Right lobe of liver (tissue), 6 donors: Measurements from ENCODE around the gene ACTG2. TPM values are rescaled to one million over a fixed set of nuclear protein-coding genes. Genes with fewer than 3 reads are reported as not detected.

Experiments
- ATAC-seq, 4 donors: fragments of 200-7000 bp; cut with Tn5 transposase; one replicate each; pipeline ENCODE4 v1.9.1; 2020; ENCODE audit warnings: mild to moderate bottlenecking in 4 of 4, moderate library complexity in 4 of 4
- DNase-seq, 3 donors: peaks; one replicate each; pipeline ENCODE4 v3.0.0-alpha.2; 2020
- H3K27ac ChIP-seq, 3 donors: fragments of 200-600 bp; one replicate each; pipeline ENCODE4 v1.8.0; 2022
- H3K27me3 ChIP-seq, 2 donors: fragments of 200-600 bp; one replicate each; pipeline ENCODE4 v1.8.0; 2022
- H3K36me3 ChIP-seq, 4 donors: fragments of 200-600 bp; sonication (generic) in 1 of 4; one replicate each; pipeline versions ENCODE4 v1.5.1 to v1.8.0; 2017 to 2022; ENCODE audit warnings: control low read depth in 1 of 4
- H3K4me1 ChIP-seq, 4 donors: fragments of 200-600 bp; sonication (generic) in 1 of 4; one replicate each; pipeline versions ENCODE4 v1.5.1 to v1.8.0; 2017 to 2022; ENCODE audit warnings: control low read depth in 1 of 4
- H3K4me3 ChIP-seq, 3 donors: fragments of 200-600 bp; one replicate each; pipeline ENCODE4 v1.8.0; 2022
- H3K9me3 ChIP-seq, 4 donors: fragments of 200-600 bp; sonication (generic) in 1 of 4; one replicate each; pipeline versions ENCODE4 v1.5.1 to v1.8.0; 2017 to 2022; ENCODE audit warnings: control low read depth in 1 of 4
- POLR2A ChIP-seq: fragments of 450-650 bp; IDR thresholded peaks from one replicate; pipeline ENCODE4 v1.6.1; 2017; ENCODE audit warnings: antibody characterized with exemption, mild to moderate bottlenecking
- WGBS: methylation state at CpG from one replicate; pipeline ENCODE4 v1.1.6; 2018; ENCODE audit warnings: low coverage, low lambda C conversion rate; ENCODE audit not compliant: insufficient coverage; ENCODE audit errors: missing lambda C conversion rate; 5-methylcytosine and 5-hydroxymethylcytosine counted together
- intact Hi-C, 2 donors: fragments of 100-400 bp; cut with DNase I; formaldehyde crosslinking; loops; one replicate each; pipeline versions ENCODE4 v1.11.2 to v1.14.1; 2022
- total RNA-seq, 6 experiments: library from RNA; depleted of rRNA in 2 of 6; stranded (reverse); fragments of >200 nt in 2 of 6; fragmentation: NEBNext Ultra II Directional in 3 of 6; extraction: Animal tissue kit (Norgen Biotek cat#: 25700) in 3 of 6; gene quantifications; one replicate each; pipeline versions ENCODE4 v1.1.0 to v1.2.4, GENCODE V29; 2016 to 2023
- TF ChIP-seq, protein P1 (sequence below), 4 donors: fragments of 200-600 bp in 3 of 4; fragments of 450-650 bp in 1 of 4; IDR thresholded peaks; one replicate each; pipeline versions ENCODE4 v1.5.1 to v1.8.0; 2016 to 2022; ENCODE audit warnings: antibody characterized with exemption in 4 of 4, mild to moderate bottlenecking in 2 of 4
- donor health status: DM: no; HTN: yes; CAD: no.
- donor health status: DM: no; HTN: no; CAD: no.
- donor health status: DM: no; HTN: no; CAD: no.
- donor health status: DM: no; HTN: yes; CAD: no.
- donor health status: DM: no; HTN: yes; CAD: no.

The ACTG2 gene
- total RNA-seq, 6 experiments from 2014 or later, result 0.39 to 12.8 (median 1.1) TPM

DNA sequence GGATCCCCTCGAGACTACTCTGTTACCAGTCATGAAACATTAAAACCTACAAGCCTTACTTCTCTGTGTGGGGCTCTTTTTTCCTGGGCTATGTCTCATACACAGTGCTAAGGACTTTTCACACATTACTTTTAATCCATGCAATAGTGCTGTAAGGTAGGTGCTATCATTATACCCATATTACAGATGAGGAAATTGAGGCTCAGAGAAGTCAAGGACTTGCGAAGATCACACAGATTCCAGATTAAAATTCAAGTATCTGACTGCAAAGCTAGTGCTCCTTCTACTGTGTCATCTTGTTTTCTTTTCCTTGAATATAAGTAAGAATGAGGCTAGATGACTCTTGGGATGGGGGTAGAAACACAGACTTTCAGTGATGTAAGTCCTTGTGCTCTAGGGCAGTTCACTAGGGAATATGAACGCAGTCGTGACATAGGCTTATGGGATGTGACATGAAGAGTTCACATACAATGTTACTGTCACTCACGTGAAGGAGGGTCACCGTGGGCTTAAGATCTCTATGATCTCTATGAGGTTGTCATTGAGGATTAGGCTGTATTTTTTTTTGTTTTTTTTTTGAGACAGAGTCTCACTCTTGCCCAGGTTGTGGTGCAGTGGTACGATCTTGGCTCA is 26.9 kb downstream of the ACTG2 start:
- Histone ChIP-seq H3K27me3 (no peaks in the 10 kb centered on the region), H3K36me3 (no peaks in the 10 kb centered on the region), H3K4me1 (no peaks in the 10 kb centered on the region), H3K9me3 (no peaks in the 10 kb centered on the region), H3K4me3 (no peak overlapping the region), H3K27ac (no peak overlapping the region)
- no peak for ATAC-seq
- TF ChIP-seq, protein P1, sequence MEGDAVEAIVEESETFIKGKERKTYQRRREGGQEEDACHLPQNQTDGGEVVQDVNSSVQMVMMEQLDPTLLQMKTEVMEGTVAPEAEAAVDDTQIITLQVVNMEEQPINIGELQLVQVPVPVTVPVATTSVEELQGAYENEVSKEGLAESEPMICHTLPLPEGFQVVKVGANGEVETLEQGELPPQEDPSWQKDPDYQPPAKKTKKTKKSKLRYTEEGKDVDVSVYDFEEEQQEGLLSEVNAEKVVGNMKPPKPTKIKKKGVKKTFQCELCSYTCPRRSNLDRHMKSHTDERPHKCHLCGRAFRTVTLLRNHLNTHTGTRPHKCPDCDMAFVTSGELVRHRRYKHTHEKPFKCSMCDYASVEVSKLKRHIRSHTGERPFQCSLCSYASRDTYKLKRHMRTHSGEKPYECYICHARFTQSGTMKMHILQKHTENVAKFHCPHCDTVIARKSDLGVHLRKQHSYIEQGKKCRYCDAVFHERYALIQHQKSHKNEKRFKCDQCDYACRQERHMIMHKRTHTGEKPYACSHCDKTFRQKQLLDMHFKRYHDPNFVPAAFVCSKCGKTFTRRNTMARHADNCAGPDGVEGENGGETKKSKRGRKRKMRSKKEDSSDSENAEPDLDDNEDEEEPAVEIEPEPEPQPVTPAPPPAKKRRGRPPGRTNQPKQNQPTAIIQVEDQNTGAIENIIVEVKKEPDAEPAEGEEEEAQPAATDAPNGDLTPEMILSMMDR (IDR thresholded peaks at IDR 0.05), result no peak
- TF ChIP-seq POLR2A, result no peak
- intact Hi-C loops, result no loop called here
- 71% methylated on average over 7 of the region's 7 CpGs for WGBS
- no peak for DNase-seq

DNA sequence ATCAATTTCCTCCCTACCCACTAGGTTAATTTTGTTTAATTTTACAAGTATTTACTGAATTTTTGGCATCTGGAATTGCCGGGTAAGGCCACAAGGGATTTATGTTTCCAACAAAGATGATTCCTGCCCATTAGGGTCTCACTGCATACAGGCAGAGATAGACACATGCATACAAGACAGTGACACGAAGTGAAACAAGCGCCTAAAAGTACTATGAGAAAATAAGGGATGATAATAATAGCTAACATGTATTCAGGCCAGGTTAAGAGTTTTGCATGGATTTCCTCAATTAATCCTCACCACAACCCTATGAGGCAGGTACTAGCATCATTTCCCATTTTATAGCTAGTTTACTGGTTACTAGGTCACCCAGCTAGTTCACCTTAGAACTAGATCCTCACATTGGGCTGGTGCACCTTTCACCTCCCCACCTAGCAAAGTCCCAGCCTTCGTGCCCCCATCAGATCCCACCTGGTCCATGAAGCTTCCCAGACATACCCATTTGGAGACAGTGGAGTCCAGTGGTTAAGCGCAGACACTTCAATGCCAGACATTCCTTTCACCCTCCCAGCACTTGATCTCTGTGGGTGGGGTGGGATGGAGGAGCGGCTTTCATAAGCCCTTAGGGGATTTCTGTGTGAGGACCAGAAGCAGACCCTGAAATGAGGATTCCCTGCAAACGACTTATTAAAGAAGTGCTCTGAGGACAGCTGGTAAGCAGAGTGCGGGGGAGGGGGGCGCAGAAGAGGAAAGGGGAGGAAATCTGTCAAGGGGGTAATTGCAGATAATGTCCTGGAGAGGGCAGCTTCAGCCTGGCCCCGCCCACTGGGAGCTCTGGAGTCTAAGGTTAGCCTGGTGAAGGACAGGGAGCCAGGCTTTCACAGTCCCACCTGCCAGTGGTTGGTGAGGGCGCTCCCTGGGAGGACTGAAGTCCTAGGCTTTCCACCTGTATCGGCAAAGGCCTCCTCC is 28.1 kb downstream of the ACTG2 start:
- 39% methylated on average over 8 of the region's 12 CpGs for WGBS
- intact Hi-C loops, result no loop called here
- TF ChIP-seq, protein P1 (IDR thresholded peaks at IDR 0.05), result peak in 2 of 4 donors; percentile 10 to 16
- TF ChIP-seq POLR2A, result no peak
- peak; percentile 46 to 65 (median 50) for ATAC-seq
- peak in 1 of 3 donors; percentile 43 for DNase-seq
- H3K9me3 ChIP-seq, result no peaks in the 10 kb centered on the region
- no peak overlapping the region for H3K27ac ChIP-seq
- no peak overlapping the region for H3K4me3 ChIP-seq
- H3K27me3 ChIP-seq, result no peaks in the 10 kb centered on the region
- no peaks in the 10 kb centered on the region for H3K4me1 ChIP-seq
- H3K36me3 ChIP-seq, result no peaks in the 10 kb centered on the region

DNA sequence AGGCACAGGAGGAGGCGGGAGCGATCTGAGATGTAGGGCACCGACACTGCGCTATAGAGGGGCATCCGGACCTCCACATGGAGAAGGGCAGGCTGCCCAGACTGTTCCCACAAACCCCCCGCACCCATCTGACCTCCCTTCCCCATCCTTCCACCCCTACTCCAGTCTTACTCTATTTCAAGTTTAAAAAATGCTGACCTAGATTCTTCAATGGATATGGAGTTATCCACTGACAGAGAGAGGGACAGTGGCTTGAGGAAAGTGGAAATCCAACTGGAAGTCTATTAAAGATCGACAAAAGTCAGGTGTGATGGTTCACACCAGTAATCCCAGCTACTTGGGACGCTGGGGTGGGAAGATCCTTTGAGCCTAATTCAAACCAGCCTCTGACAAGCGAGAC is 28.8 kb downstream of the ACTG2 start:
- Histone ChIP-seq H3K9me3 (no peaks in the 10 kb centered on the region), H3K27ac (no peak overlapping the region), H3K4me1 (no peaks in the 10 kb centered on the region), H3K27me3 (no peaks in the 10 kb centered on the region), H3K36me3 (no peaks in the 10 kb centered on the region), H3K4me3 (no peak overlapping the region)
- peak in 1 of 4 donors; percentile 18 for ATAC-seq
- intact Hi-C loops, result no loop called here
- WGBS, result 53% methylated on average over 3 of the region's 9 CpGs
- DNase-seq, result no peak
- TF ChIP-seq, protein P1 (IDR thresholded peaks at IDR 0.05), result no peak
- TF ChIP-seq POLR2A, result no peak

DNA sequence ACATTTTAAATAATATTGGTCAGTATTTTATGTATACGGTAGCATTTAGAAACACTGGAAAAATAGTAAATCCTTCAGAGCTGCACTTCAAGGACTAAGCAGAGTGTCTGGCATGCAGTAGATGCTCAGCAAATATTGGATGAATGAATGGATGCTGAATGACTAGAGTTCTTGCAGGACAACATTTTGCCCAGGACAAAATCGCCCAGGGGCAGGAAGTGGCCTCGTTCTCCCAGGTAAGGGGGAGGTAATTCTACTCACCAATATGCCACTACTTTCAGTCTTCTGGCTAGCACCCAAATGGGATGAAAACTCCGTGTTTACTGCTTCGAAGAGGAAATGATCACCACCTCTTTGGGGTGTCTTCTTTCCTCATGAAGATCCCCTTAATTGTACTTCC is 29.9 kb downstream of the ACTG2 start:
- WGBS, result 33% methylated on average over 5 of the region's 5 CpGs

More for the DNA sequence above, 29.9 kb downstream of the ACTG2 start:
- no peaks in the 10 kb centered on the region for H3K27me3 ChIP-seq
- DNase-seq (no peak), ATAC-seq (no peak)
- H3K36me3 ChIP-seq, result no peaks in the 10 kb centered on the region
- peaks cover 0 to 2% (median 1%) of the 10 kb centered on the region in 4 donors for H3K4me1 ChIP-seq
- H3K4me3 ChIP-seq, result no peak overlapping the region
- intact Hi-C loops, result no loop called here
- no peak overlapping the region for H3K27ac ChIP-seq
- no peaks in the 10 kb centered on the region for H3K9me3 ChIP-seq
- TF ChIP-seq, protein P1 (IDR thresholded peaks at IDR 0.05), result no peak
- no peak for TF ChIP-seq POLR2A
